HepG2 (cell line): ENCODE data around the gene ZNF562. TPM values are rescaled to one million over a fixed set of nuclear protein-coding genes. Genes with fewer than 3 reads are reported as not detected.

Source experiments
- AHR ChIP-seq: IDR thresholded peaks from 2 replicates; pipeline ENCODE4 v1.6.1; 2018; ENCODE audit warnings: missing genetic modification reagents, missing compliant biosample characterization
- BCL3 ChIP-seq: sonication (generic); formaldehyde crosslinking; IDR thresholded peaks from 2 replicates; pipeline ENCODE4 v1.5.1; 2020; ENCODE audit warnings: mild to moderate bottlenecking, missing genetic modification reagents, moderate library complexity
- BORCS8-MEF2B ChIP-seq: sonication (generic); formaldehyde crosslinking; IDR thresholded peaks from 2 replicates; pipeline ENCODE4 v1.8.0; 2022; ENCODE audit warnings: mild to moderate bottlenecking, missing genetic modification reagents
- FOSL2 ChIP-seq: sonication (generic); formaldehyde crosslinking; IDR thresholded peaks from 2 replicates; pipeline ENCODE4 v1.4.0; 2020; ENCODE audit warnings: missing genetic modification reagents
- ISX ChIP-seq: sonication (generic); formaldehyde crosslinking; conservative IDR thresholded peaks from 2 replicates; pipeline ENCODE4 v1.5.0; 2020; ENCODE audit warnings: missing genetic modification reagents
- LRRFIP1 ChIP-seq: sonication (generic); formaldehyde crosslinking; conservative IDR thresholded peaks from 2 replicates; pipeline ENCODE4 v1.4.0; 2020; ENCODE audit warnings: missing genetic modification reagents
- NFAT5 ChIP-seq: sonication (generic); formaldehyde crosslinking; IDR thresholded peaks from 2 replicates; pipeline ENCODE4 v1.4.0; 2020; ENCODE audit warnings: missing genetic modification reagents
- NFKB2 ChIP-seq: sonication (generic); formaldehyde crosslinking; IDR thresholded peaks from 2 replicates; pipeline ENCODE4 v1.4.0; 2020; ENCODE audit warnings: missing genetic modification reagents, borderline replicate concordance
- POLR2AphosphoS2 ChIP-seq: IDR thresholded peaks from 2 replicates; pipeline ENCODE4 v1.6.1; 2011; ENCODE audit warnings: low read depth, low read length, improper control_type of control experiment
- SP2 ChIP-seq: sonication (generic); formaldehyde crosslinking; IDR thresholded peaks from 2 replicates; pipeline ENCODE4 v1.5.1; 2020; ENCODE audit warnings: mild to moderate bottlenecking, missing genetic modification reagents
- TGIF2 ChIP-seq: IDR thresholded peaks from 2 replicates; pipeline ENCODE4 v1.6.1; 2016; ENCODE audit warnings: control low read depth, missing compliant biosample characterization
- ZFP36L1 ChIP-seq: sonication (generic); formaldehyde crosslinking; IDR thresholded peaks from 2 replicates; pipeline ENCODE4 v1.8.0; 2022; ENCODE audit warnings: mild to moderate bottlenecking, missing genetic modification reagents, moderate library complexity
- ZNF121 ChIP-seq: sonication (generic); formaldehyde crosslinking; IDR thresholded peaks from 2 replicates; pipeline ENCODE4 v1.5.0; 2020; ENCODE audit warnings: mild to moderate bottlenecking, missing genetic modification reagents
- ZNF362 ChIP-seq: sonication (generic); formaldehyde crosslinking; IDR thresholded peaks from 2 replicates; pipeline ENCODE4 v1.4.0; 2020; ENCODE audit warnings: missing genetic modification reagents, mild to moderate bottlenecking, borderline replicate concordance
- ZNF605 ChIP-seq: sonication (generic); formaldehyde crosslinking; IDR thresholded peaks from 2 replicates; pipeline ENCODE4 v1.8.0; 2022; ENCODE audit warnings: mild to moderate bottlenecking, missing genetic modification reagents
- ZNF784 ChIP-seq: sonication (generic); formaldehyde crosslinking; IDR thresholded peaks from 2 replicates; pipeline ENCODE4 v1.5.1; 2020; ENCODE audit warnings: missing genetic modification reagents, mild to moderate bottlenecking, borderline replicate concordance
- polyA plus RNA-seq, 8 experiments: library from polyadenylated mRNA; depleted of rRNA in 3 of 8; stranded (reverse) in 7 of 8; unstranded in 1 of 8; fragments of >200 nt; fragmentation: Illumina TruSeq in 4 of 8; extraction: Trizol in 4 of 8; gene quantifications; 2 replicates each; pipeline versions ENCODE4 v1.2.1 to v1.2.3, GENCODE V29; 2011 to 2016; ENCODE audit warnings: low read depth in 4 of 8, missing spikeins in 1 of 8, mixed read lengths in 1 of 8; ENCODE audit not compliant: insufficient read depth in 1 of 8
- total RNA-seq, 5 experiments: library from RNA; depleted of rRNA; stranded (reverse); fragments of >200 nt; fragmentation: Illumina TruSeq; extraction: Trizol; gene quantifications; 2 replicates each; pipeline ENCODE4 v1.2.3, GENCODE V29; 2016; ENCODE audit warnings: low read depth in 1 of 5

ZNF562 gene
- total and polyA plus RNA-seq, 2 of the 13 experiments (the other 11 are each of a cell fraction or from before 2014, with no cell fraction given), result 13.1 to 32.7 TPM

GRCh38 chr19:9621156-9622037, 53.5 kb downstream of the ZNF562 start, which contains the start of gene ZNF561 (continued):
- TF ChIP-seq ZNF784 (CRISPR knock-in tag), result peak; percentile 58; the same call in 1 of the 2 replicates
- no peak for TF ChIP-seq POLR2AphosphoS2
- TF ChIP-seq TGIF2, result no peak
- no peak for TF ChIP-seq LRRFIP1
- TF ChIP-seq ISX (CRISPR knock-in tag), result 0 out of 2 replicates have a peak, but pooled peaks have one; percentile 70
- TF ChIP-seq BORCS8-MEF2B (CRISPR knock-in tag), result no peak; the same call in 1 of the 2 replicates
- 0 out of 2 replicates have a peak, but pooled peaks have one; percentile 41 for TF ChIP-seq BCL3 (CRISPR knock-in tag)
- peak; percentile 66; the same call in 1 of the 2 replicates for TF ChIP-seq NFKB2 (CRISPR knock-in tag)
- peak; percentile 26; the same call in 1 of the 2 replicates for TF ChIP-seq ZNF362
- no peak for TF ChIP-seq NFAT5 (CRISPR knock-in tag)
- TF ChIP-seq ZNF121 (CRISPR knock-in tag), result peak; percentile 42
- peak; percentile 19; the same call in 1 of the 2 replicates for TF ChIP-seq FOSL2
- peak; percentile 58; the same call in 1 of the 2 replicates for TF ChIP-seq SP2 (CRISPR knock-in tag)
- no peak for TF ChIP-seq ZNF605 (CRISPR knock-in tag)
- TF ChIP-seq ZFP36L1 (CRISPR knock-in tag), result no peak
- TF ChIP-seq AHR (CRISPR knock-in tag), result no peak; the same call in 1 of the 2 replicates
